ENCODE results near the gene ADM5.

ADM5 gene

GRCh38 chr19:49651820-49652550 is 37.4 kb upstream of the ADM5 start:
- H3K27me3 ChIP-seq (ENCODE audit: insufficient read depth, low read length), result no peaks in the 10 kb centered on the region
- H3K4me3 ChIP-seq (ENCODE audit: low read depth, low read length), result no peak overlapping the region
- H3K4me1 ChIP-seq (ENCODE audit: control insufficient read depth, insufficient read depth, low read length, unreplicated experiment), result no peaks in the 10 kb centered on the region
- H3K36me3 ChIP-seq (ENCODE audit: insufficient read depth, low read length), result 0 out of 2 replicates have a peak, but pooled peaks cover 3% of the 10 kb centered on the region
- peaks cover 6% of the 10 kb centered on the region for H3K79me2 ChIP-seq (ENCODE audit: control insufficient read depth, insufficient read depth, low read length, unreplicated experiment)
- H2AFZ ChIP-seq (ENCODE audit: low read length, unreplicated experiment), result no peak overlapping the region
- no peak overlapping the region for H3K27ac ChIP-seq (ENCODE audit: low read depth, low read length)

- Histone ChIP-seq H3K27me3 (ENCODE audit: insufficient read depth, low read length) (no peaks in the 10 kb centered on the region), H3K79me2 (ENCODE audit: control insufficient read depth, insufficient read depth, low read length, unreplicated experiment) (no peaks in the 10 kb centered on the region), H3K27ac (ENCODE audit: low read depth, low read length) (no peak overlapping the region), H3K36me3 (ENCODE audit: insufficient read depth, low read length) (0 out of 2 replicates have a peak, but pooled peaks cover 3% of the 10 kb centered on the region), H2AFZ (ENCODE audit: low read length, unreplicated experiment) (no peak overlapping the region), H3K4me1 (ENCODE audit: control insufficient read depth, insufficient read depth, low read length, unreplicated experiment) (no peaks in the 10 kb centered on the region), H3K4me3 (ENCODE audit: low read depth, low read length) (no peak overlapping the region)
These were observed 36.6 kb upstream of the ADM5 start for GRCh38 chr19:49652551-49653465.

- no peak overlapping the region for H2AFZ ChIP-seq (ENCODE audit: low read length, unreplicated experiment)
- no peak overlapping the region for H3K4me3 ChIP-seq (ENCODE audit: low read depth, low read length)
- H3K4me1 ChIP-seq (ENCODE audit: control insufficient read depth, insufficient read depth, low read length, unreplicated experiment), result no peaks in the 10 kb centered on the region
- no peak overlapping the region for H3K27ac ChIP-seq (ENCODE audit: low read depth, low read length)
- H3K79me2 ChIP-seq (ENCODE audit: control insufficient read depth, insufficient read depth, low read length, unreplicated experiment), result no peaks in the 10 kb centered on the region
- H3K36me3 ChIP-seq (ENCODE audit: insufficient read depth, low read length), result 0 out of 2 replicates have a peak, but pooled peaks cover 3% of the 10 kb centered on the region
- H3K27me3 ChIP-seq (ENCODE audit: insufficient read depth, low read length), result no peaks in the 10 kb centered on the region
These were observed 36.0 kb upstream of the ADM5 start for GRCh38 chr19:49653466-49653806.

GRCh38 chr19:49654581-49654980 is 34.8 kb upstream of the ADM5 start:
- Histone ChIP-seq H3K27ac (ENCODE audit: low read depth, low read length) (no peak overlapping the region), H3K79me2 (ENCODE audit: control insufficient read depth, insufficient read depth, low read length, unreplicated experiment) (no peaks in the 10 kb centered on the region), H3K36me3 (ENCODE audit: insufficient read depth, low read length) (0 out of 2 replicates have a peak, but pooled peaks cover 3% of the 10 kb centered on the region), H2AFZ (ENCODE audit: low read length, unreplicated experiment) (no peak overlapping the region), H3K27me3 (ENCODE audit: insufficient read depth, low read length) (no peaks in the 10 kb centered on the region), H3K4me3 (ENCODE audit: low read depth, low read length) (no peak overlapping the region), H3K4me1 (ENCODE audit: control insufficient read depth, insufficient read depth, low read length, unreplicated experiment) (no peaks in the 10 kb centered on the region)

GRCh38 chr19:49655570-49656455 is 33.6 kb upstream of the ADM5 start:
- no peaks in the 10 kb centered on the region for H3K36me3 ChIP-seq (ENCODE audit: insufficient read depth, low read length)

GRCh38 chr19:49656456-49657109 is 32.8 kb upstream of the ADM5 start:
- H3K79me2 ChIP-seq (ENCODE audit: control insufficient read depth, insufficient read depth, low read length, unreplicated experiment), result no peaks in the 10 kb centered on the region
- H3K36me3 ChIP-seq (ENCODE audit: insufficient read depth, low read length), result 0 out of 2 replicates have a peak, but pooled peaks cover 3% of the 10 kb centered on the region

More at GRCh38 chr19:49655570-49656455, 33.6 kb upstream of the ADM5 start:
- Histone ChIP-seq H3K4me1 (ENCODE audit: control insufficient read depth, insufficient read depth, low read length, unreplicated experiment) (no peaks in the 10 kb centered on the region), H2AFZ (ENCODE audit: low read length, unreplicated experiment) (no peak overlapping the region), H3K27ac (ENCODE audit: low read depth, low read length) (no peak overlapping the region), H3K79me2 (ENCODE audit: control insufficient read depth, insufficient read depth, low read length, unreplicated experiment) (no peaks in the 10 kb centered on the region), H3K27me3 (ENCODE audit: insufficient read depth, low read length) (no peaks in the 10 kb centered on the region), H3K4me3 (ENCODE audit: low read depth, low read length) (no peak overlapping the region)

GRCh38 chr19:49657493-49658138 is 31.8 kb upstream of the ADM5 start:
- H3K27me3 ChIP-seq (ENCODE audit: insufficient read depth, low read length), result no peaks in the 10 kb centered on the region
- H3K27ac ChIP-seq (ENCODE audit: low read depth, low read length), result no peak overlapping the region
- no peak overlapping the region for H3K4me3 ChIP-seq (ENCODE audit: low read depth, low read length)
- 0 out of 2 replicates have a peak, but pooled peaks cover 3% of the 10 kb centered on the region for H3K36me3 ChIP-seq (ENCODE audit: insufficient read depth, low read length)
- H3K79me2 ChIP-seq (ENCODE audit: control insufficient read depth, insufficient read depth, low read length, unreplicated experiment), result no peaks in the 10 kb centered on the region
- no peak overlapping the region for H2AFZ ChIP-seq (ENCODE audit: low read length, unreplicated experiment)
- H3K4me1 ChIP-seq (ENCODE audit: control insufficient read depth, insufficient read depth, low read length, unreplicated experiment), result no peaks in the 10 kb centered on the region

More at GRCh38 chr19:49656456-49657109, 32.8 kb upstream of the ADM5 start:
- H3K4me1 ChIP-seq (ENCODE audit: control insufficient read depth, insufficient read depth, low read length, unreplicated experiment), result no peaks in the 10 kb centered on the region
- H2AFZ ChIP-seq (ENCODE audit: low read length, unreplicated experiment), result no peak overlapping the region
- H3K27me3 ChIP-seq (ENCODE audit: insufficient read depth, low read length), result no peaks in the 10 kb centered on the region
- H3K4me3 ChIP-seq (ENCODE audit: low read depth, low read length), result no peak overlapping the region
- no peak overlapping the region for H3K27ac ChIP-seq (ENCODE audit: low read depth, low read length)

GRCh38 chr19:49658139-49658517 is 31.3 kb upstream of the ADM5 start:
- H3K27me3 ChIP-seq (ENCODE audit: insufficient read depth, low read length), result no peaks in the 10 kb centered on the region
- no peaks in the 10 kb centered on the region for H3K79me2 ChIP-seq (ENCODE audit: control insufficient read depth, insufficient read depth, low read length, unreplicated experiment)
- 0 out of 2 replicates have a peak, but pooled peaks cover 3% of the 10 kb centered on the region for H3K36me3 ChIP-seq (ENCODE audit: insufficient read depth, low read length)
- H3K4me1 ChIP-seq (ENCODE audit: control insufficient read depth, insufficient read depth, low read length, unreplicated experiment), result no peaks in the 10 kb centered on the region
- H3K27ac ChIP-seq (ENCODE audit: low read depth, low read length), result no peak overlapping the region
- no peak overlapping the region for H2AFZ ChIP-seq (ENCODE audit: low read length, unreplicated experiment)
- H3K4me3 ChIP-seq (ENCODE audit: low read depth, low read length), result no peak overlapping the region

- H3K79me2 ChIP-seq (ENCODE audit: control insufficient read depth, insufficient read depth, low read length, unreplicated experiment), result no peaks in the 10 kb centered on the region
- H3K36me3 ChIP-seq (ENCODE audit: insufficient read depth, low read length), result 0 out of 2 replicates have a peak, but pooled peaks cover 3% of the 10 kb centered on the region
- H3K27me3 ChIP-seq (ENCODE audit: insufficient read depth, low read length), result no peaks in the 10 kb centered on the region
- H3K4me1 ChIP-seq (ENCODE audit: control insufficient read depth, insufficient read depth, low read length, unreplicated experiment), result no peaks in the 10 kb centered on the region
- no peak overlapping the region for H3K27ac ChIP-seq (ENCODE audit: low read depth, low read length)
- H3K4me3 ChIP-seq (ENCODE audit: low read depth, low read length), result no peak overlapping the region
- H2AFZ ChIP-seq (ENCODE audit: low read length, unreplicated experiment), result no peak overlapping the region
These were observed 30.6 kb upstream of the ADM5 start for GRCh38 chr19:49658566-49659442.
